GM23248 (cell line): ENCODE results near the gene TMEM108. TPM values are rescaled to one million over a fixed set of nuclear protein-coding genes. Genes with fewer than 3 reads are reported as not detected.

Experiments
- DNase-seq: peaks from one replicate; pipeline ENCODE4 v3.0.0-alpha.2; 2015
- H2AFZ ChIP-seq: fragments of 200-600 bp; sonication (generic); 2 replicates; pipeline ENCODE4 v1.6.1; 2016; ENCODE audit warnings: antibody characterized with exemption
- H3F3A ChIP-seq: fragments of 200-600 bp; sonication (generic); 2 replicates; pipeline ENCODE4 v1.6.1; 2016; ENCODE audit warnings: mild to moderate bottlenecking, antibody characterized with exemption, mixed run types; ENCODE audit not compliant: insufficient read depth
- H3K27ac ChIP-seq: fragments of 200-600 bp; sonication (generic); 2 replicates; pipeline ENCODE4 v1.5.1; 2016; ENCODE audit warnings: mild to moderate bottlenecking
- H3K27me3 ChIP-seq: fragments of 200-600 bp; sonication (generic); replicated peaks from 2 replicates; pipeline ENCODE4 v1.6.1; 2016; ENCODE audit warnings: mild to moderate bottlenecking; ENCODE audit not compliant: insufficient read depth
- H3K36me3 ChIP-seq: fragments of 200-600 bp; sonication (generic); 2 replicates; pipeline ENCODE4 v1.6.1; 2016; ENCODE audit warnings: low read depth, mild to moderate bottlenecking
- H3K4me1 ChIP-seq: fragments of 200-600 bp; sonication (generic); 2 replicates; pipeline ENCODE4 v1.6.1; 2016; ENCODE audit warnings: mild to moderate bottlenecking; ENCODE audit not compliant: insufficient read depth
- H3K4me2 ChIP-seq: fragments of 200-600 bp; sonication (generic); one replicate; pipeline ENCODE4 v1.6.1; 2016; ENCODE audit warnings: mild to moderate bottlenecking; ENCODE audit not compliant: unreplicated experiment
- H3K4me3 ChIP-seq: fragments of 200-600 bp; sonication (generic); 2 replicates; pipeline ENCODE4 v1.5.1; 2016; ENCODE audit warnings: mild to moderate bottlenecking
- H3K79me2 ChIP-seq: fragments of 200-600 bp; sonication (generic); 2 replicates; pipeline ENCODE4 v1.6.1; 2016; ENCODE audit warnings: mild to moderate bottlenecking; ENCODE audit not compliant: insufficient read depth
- H3K9ac ChIP-seq: fragments of 200-600 bp; sonication (generic); 2 replicates; pipeline ENCODE4 v1.6.1; 2016; ENCODE audit warnings: mild to moderate bottlenecking
- H3K9me2 ChIP-seq: fragments of 200-600 bp; sonication (generic); 2 replicates; pipeline ENCODE4 v1.6.1; 2016; ENCODE audit warnings: mixed run types, mild to moderate bottlenecking, moderate library complexity; ENCODE audit not compliant: insufficient read depth
- H3K9me3 ChIP-seq: fragments of 200-600 bp; sonication (generic); one replicate; pipeline ENCODE4 v1.6.1; 2017; ENCODE audit warnings: low read depth
- H4K20me1 ChIP-seq: fragments of 200-600 bp; sonication (generic); 2 replicates; pipeline ENCODE4 v1.6.0; 2016; ENCODE audit not compliant: insufficient read depth
- EZH2 ChIP-seq: fragments of 200-600 bp; sonication (generic); IDR thresholded peaks from 2 replicates; pipeline ENCODE4 v1.6.1; 2018; ENCODE audit warnings: antibody characterized with exemption, mild to moderate bottlenecking; ENCODE audit not compliant: insufficient read depth, poor library complexity, severe bottlenecking
- EZH2phosphoT487 ChIP-seq: fragments of 200-600 bp; sonication (generic); IDR thresholded peaks from 2 replicates; pipeline ENCODE4 v1.6.1; 2018; ENCODE audit warnings: antibody characterized with exemption, moderate library complexity, mild to moderate bottlenecking, low read depth; ENCODE audit not compliant: insufficient read depth
- WGBS, 2 experiments: methylation state at CpG; one replicate each; pipeline ENCODE4 v1.1.6; 2015 to 2017; ENCODE audit warnings: low lambda C conversion rate in 2 of 2, low coverage in 1 of 2; ENCODE audit errors: missing lambda C conversion rate in 2 of 2; 5-methylcytosine and 5-hydroxymethylcytosine counted together
- in situ Hi-C: fragments of 300-500 bp; cut with MboI; formaldehyde crosslinking; loops from 2 replicates; pipeline ENCODE4 v1.15.0; 2020
- polyA plus RNA-seq: library from polyadenylated mRNA; unstranded; fragments of >200 nt; fragmentation: Nextera tagmentation; extraction: Ambion mirVana; gene quantifications from 2 replicates; pipeline ENCODE4 v1.2.1, GENCODE V29; 2016
- total RNA-seq: library from RNA; depleted of rRNA; stranded (reverse); fragments of >200 nt; shearing (Covaris generic); gene quantifications from 2 replicates; pipeline ENCODE4 v1.2.3, GENCODE V29; 2014

TMEM108 gene
- total and polyA plus RNA-seq, 2 experiments from 2014 or later, result not detected

DNA sequence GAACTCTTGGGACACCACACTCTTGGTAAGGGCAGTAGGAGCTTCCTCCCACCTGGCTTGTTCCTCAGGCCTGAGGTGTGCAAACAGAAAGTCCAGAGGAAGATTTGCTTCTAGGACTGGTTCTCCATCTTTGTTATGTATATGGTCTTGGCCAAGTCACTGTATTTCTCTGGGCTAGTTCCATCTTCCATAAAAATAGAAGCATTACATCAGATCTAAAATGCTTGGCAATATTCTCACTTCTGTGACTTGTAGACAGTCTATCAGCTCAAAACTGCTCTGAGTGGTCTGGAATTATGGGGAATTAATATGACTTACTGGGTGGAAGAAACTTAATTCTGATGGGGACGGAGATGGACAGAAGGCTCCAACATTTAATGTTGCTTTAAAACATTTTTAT lies 55.2 kb downstream of the TMEM108 start:
- H3K9ac ChIP-seq, result no peak overlapping the region
- no peak overlapping the region for H3K27ac ChIP-seq
- no peaks in the 10 kb centered on the region for H3K27me3 ChIP-seq
- DNase-seq, result no peak
- H4K20me1 ChIP-seq, result no peaks in the 10 kb centered on the region
- no peaks in the 10 kb centered on the region for H3K4me1 ChIP-seq
- in situ Hi-C loops, result no loop called here
- no peaks in the 10 kb centered on the region for H3K9me2 ChIP-seq
- no peak overlapping the region for H2AFZ ChIP-seq
- 5 to 14% methylated on average over 1 of the region's 1 CpG for WGBS, 2 experiments
- no peaks in the 10 kb centered on the region for H3K36me3 ChIP-seq
- no peak overlapping the region for H3K4me2 ChIP-seq
- no peaks in the 10 kb centered on the region for H3F3A ChIP-seq
- no peaks in the 10 kb centered on the region for H3K9me3 ChIP-seq
- no peaks in the 10 kb centered on the region for H3K79me2 ChIP-seq
- no peak overlapping the region for H3K4me3 ChIP-seq
- TF ChIP-seq EZH2phosphoT487 (no peak), EZH2 (no peak)

DNA sequence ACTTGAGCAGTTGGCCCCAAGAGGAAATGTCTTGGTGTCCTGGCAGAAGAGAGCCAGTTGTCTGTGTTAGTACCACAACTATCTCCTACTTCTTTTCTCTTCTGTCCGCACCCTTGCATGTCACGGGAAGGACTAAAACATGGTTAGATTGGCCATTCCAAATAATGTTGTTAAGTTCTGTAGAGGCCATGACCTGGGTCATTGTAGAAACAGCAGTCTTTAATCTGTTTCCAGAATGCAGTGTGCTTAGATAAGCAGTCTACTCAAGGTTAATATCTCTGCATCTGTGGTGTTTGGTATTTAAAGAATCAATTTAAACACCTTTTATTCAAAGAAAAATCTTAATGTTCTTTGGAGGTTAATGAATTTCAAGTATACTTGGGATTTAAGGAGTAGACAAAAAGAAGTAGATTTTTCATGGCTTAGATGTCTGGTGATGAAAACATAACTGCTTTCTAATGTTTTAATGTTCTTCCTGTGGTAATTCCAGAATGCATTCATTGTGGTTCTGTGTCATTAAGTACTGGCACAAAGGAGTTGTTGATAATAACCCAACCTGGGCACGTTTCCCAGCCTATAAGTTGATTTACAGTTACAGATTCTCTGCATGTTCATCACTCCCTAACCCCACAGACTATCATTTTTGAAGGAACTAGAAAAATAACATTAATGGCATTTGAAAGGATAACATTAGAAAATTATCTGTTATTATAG lies 58.9 kb downstream of the TMEM108 start:
- TF ChIP-seq EZH2 (no peak), EZH2phosphoT487 (no peak)
- no peak overlapping the region for H3K4me2 ChIP-seq
- H2AFZ ChIP-seq, result no peak overlapping the region
- H3K9me2 ChIP-seq, result no peaks in the 10 kb centered on the region
- DNase-seq, result no peak
- no peaks in the 10 kb centered on the region for H4K20me1 ChIP-seq
- H3K4me1 ChIP-seq, result no peaks in the 10 kb centered on the region
- no peak overlapping the region for H3K27ac ChIP-seq
- no peaks in the 10 kb centered on the region for H3K36me3 ChIP-seq
- no peaks in the 10 kb centered on the region for H3F3A ChIP-seq
- no peak overlapping the region for H3K4me3 ChIP-seq
- 20 to 27% methylated on average over 3 of the region's 3 CpGs for WGBS, 2 experiments
- no peak overlapping the region for H3K9ac ChIP-seq
- in situ Hi-C loops, result no loop called here
- no peaks in the 10 kb centered on the region for H3K9me3 ChIP-seq
- H3K27me3 ChIP-seq, result no peaks in the 10 kb centered on the region
- no peaks in the 10 kb centered on the region for H3K79me2 ChIP-seq

DNA sequence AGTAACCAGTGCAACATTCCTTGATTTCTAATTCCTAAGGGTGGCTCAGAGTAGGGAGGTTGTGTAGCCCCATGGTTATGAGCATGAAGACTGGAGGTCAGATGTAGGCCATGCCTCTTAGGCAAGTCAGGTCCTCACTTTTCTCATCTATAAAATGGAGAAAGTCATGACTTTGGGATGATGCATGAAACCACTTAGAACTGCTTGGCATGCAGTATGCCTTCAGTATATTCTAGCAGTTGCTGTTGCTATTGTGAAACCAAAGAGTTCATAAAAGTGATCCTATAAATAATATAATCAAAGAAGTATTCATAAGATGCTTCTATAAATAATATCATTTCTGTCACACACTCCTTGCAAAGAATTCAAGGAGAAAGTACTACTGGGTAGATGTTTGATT lies 65.5 kb downstream of the TMEM108 start:
- H3K9me2 ChIP-seq, result no peaks in the 10 kb centered on the region
- no peaks in the 10 kb centered on the region for H3K9me3 ChIP-seq
- H3K4me1 ChIP-seq, result no peaks in the 10 kb centered on the region
- no peaks in the 10 kb centered on the region for H4K20me1 ChIP-seq
- H3K4me2 ChIP-seq, result no peak overlapping the region
- H3F3A ChIP-seq, result no peaks in the 10 kb centered on the region
- H2AFZ ChIP-seq, result no peak overlapping the region
- H3K36me3 ChIP-seq, result no peaks in the 10 kb centered on the region
- in situ Hi-C loops, result no loop called here
- no peak overlapping the region for H3K27ac ChIP-seq
- H3K4me3 ChIP-seq, result no peak overlapping the region
- H3K9ac ChIP-seq, result no peak overlapping the region
- no peaks in the 10 kb centered on the region for H3K27me3 ChIP-seq
- DNase-seq, result no peak
- H3K79me2 ChIP-seq, result no peaks in the 10 kb centered on the region
- TF ChIP-seq EZH2 (no peak), EZH2phosphoT487 (no peak)

DNA sequence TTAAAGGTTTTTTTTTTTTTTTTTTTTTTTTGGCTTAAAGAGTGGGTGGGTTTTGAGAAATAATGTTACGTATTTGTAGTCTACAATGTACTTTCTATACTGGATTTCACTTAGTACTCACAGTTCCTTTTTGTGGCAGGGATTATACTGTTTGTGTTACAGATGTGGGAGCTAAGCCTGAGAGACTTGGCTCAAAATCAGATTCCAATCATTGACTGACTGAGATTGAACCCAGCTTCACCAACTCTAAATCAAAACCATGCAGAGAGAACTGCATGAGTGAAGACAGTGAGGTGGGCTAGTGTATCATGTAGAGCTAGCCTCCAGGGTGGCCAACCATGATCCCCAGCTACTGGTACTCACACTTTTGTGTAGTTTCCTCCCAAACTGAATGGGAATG lies 68.0 kb downstream of the TMEM108 start:
- no peak for TF ChIP-seq EZH2
- no peak for TF ChIP-seq EZH2phosphoT487
- Histone ChIP-seq H3K4me3 (no peak overlapping the region), H3K27me3 (no peaks in the 10 kb centered on the region), H3K9me3 (no peaks in the 10 kb centered on the region), H2AFZ (no peak overlapping the region), H3K9me2 (no peaks in the 10 kb centered on the region), H3K36me3 (no peaks in the 10 kb centered on the region), H3K27ac (no peak overlapping the region), H3K4me2 (no peak overlapping the region), H3K9ac (no peak overlapping the region), H3K79me2 (no peaks in the 10 kb centered on the region), H3F3A (no peaks in the 10 kb centered on the region), H4K20me1 (no peaks in the 10 kb centered on the region), H3K4me1 (no peaks in the 10 kb centered on the region)
- no peak for DNase-seq
- in situ Hi-C loops, result no loop called here
- 8 to 14% methylated on average over 1 of the region's 1 CpG for WGBS, 2 experiments

DNA sequence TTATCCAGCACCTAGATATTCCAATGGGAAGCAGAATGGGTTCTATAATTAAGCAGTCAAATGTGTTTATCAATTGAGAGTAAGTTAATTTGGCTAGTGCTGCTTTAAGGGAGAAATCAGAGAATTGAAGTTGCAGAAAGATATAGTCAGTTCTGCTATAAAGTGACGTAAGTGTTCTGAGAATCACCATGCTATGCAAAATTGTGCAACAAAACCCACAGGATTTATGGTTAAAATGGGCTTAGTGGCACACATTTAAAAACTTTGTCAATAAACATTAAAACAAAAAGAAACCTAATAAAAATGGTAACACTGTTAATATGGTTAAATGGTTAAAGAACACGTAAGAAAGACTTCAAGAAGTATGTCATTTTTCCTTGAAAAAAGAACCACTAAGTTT lies 74.5 kb downstream of the TMEM108 start:
- in situ Hi-C loops, result no loop called here
- 19 to 20% methylated on average over 2 of the region's 2 CpGs for WGBS, 2 experiments

More for the DNA sequence above, 74.5 kb downstream of the TMEM108 start:
- Histone ChIP-seq H3K9me3 (no peaks in the 10 kb centered on the region), H3K27me3 (no peaks in the 10 kb centered on the region), H3K9me2 (no peaks in the 10 kb centered on the region), H3K4me2 (no peak overlapping the region), H3K36me3 (no peaks in the 10 kb centered on the region), H3K4me1 (no peaks in the 10 kb centered on the region), H3K27ac (no peak overlapping the region), H3K9ac (no peak overlapping the region), H3K79me2 (no peaks in the 10 kb centered on the region), H3F3A (no peaks in the 10 kb centered on the region), H4K20me1 (no peaks in the 10 kb centered on the region), H2AFZ (no peak overlapping the region), H3K4me3 (no peak overlapping the region)
- peak; percentile 31 for DNase-seq
- TF ChIP-seq EZH2phosphoT487 (no peak), EZH2 (no peak)
